BLaER1 (cell line): ENCODE results near the gene COL4A3.
A peak's percentile ranks its signal among the peaks of the same experiment; 100 is the strongest.

ENCODE experiments used
- H3K27ac ChIP-seq: shearing (Covaris generic); formaldehyde crosslinking; 2 replicates; pipeline ENCODE4 v1.8.1; 2022
- H3K27me3 ChIP-seq: shearing (Covaris generic); formaldehyde crosslinking; 2 replicates; pipeline ENCODE4 v1.8.1; 2022
- H3K36me3 ChIP-seq: shearing (Covaris generic); formaldehyde crosslinking; 2 replicates; pipeline ENCODE4 v1.8.1; 2022
- H3K4me1 ChIP-seq: shearing (Covaris generic); formaldehyde crosslinking; 2 replicates; pipeline ENCODE4 v1.8.1; 2022
- H3K4me2 ChIP-seq: shearing (Covaris generic); formaldehyde crosslinking; 2 replicates; pipeline ENCODE4 v1.8.1; 2022
- H3K4me3 ChIP-seq: shearing (Covaris generic); formaldehyde crosslinking; 2 replicates; pipeline ENCODE4 v1.8.1; 2022
- H3K9ac ChIP-seq: shearing (Covaris generic); formaldehyde crosslinking; 2 replicates; pipeline ENCODE4 v1.8.1; 2022
- H3K9me3 ChIP-seq: shearing (Covaris generic); formaldehyde crosslinking; 2 replicates; pipeline ENCODE4 v1.8.1; 2022
- H4K20me1 ChIP-seq: shearing (Covaris generic); formaldehyde crosslinking; 2 replicates; pipeline ENCODE4 v1.8.1; 2022
- Cebpa-rat ChIP-seq: shearing (Covaris generic); IDR thresholded peaks from 2 replicates; pipeline ENCODE4 v1.8.1; 2022

COL4A3 gene

GRCh38 chr2:227308784-227309183, 144.4 kb downstream of the COL4A3 start:
- Histone ChIP-seq H3K4me3 (no peak overlapping the region), H4K20me1 (no peaks in the 10 kb centered on the region), H3K9me3 (no peaks in the 10 kb centered on the region), H3K27ac (no peak overlapping the region), H3K36me3 (no peaks in the 10 kb centered on the region; the same call in 1 of the 2 replicates), H3K4me1 (no peaks in the 10 kb centered on the region), H3K9ac (no peak overlapping the region), H3K27me3 (no peaks in the 10 kb centered on the region), H3K4me2 (no peak overlapping the region)
- no peak for TF ChIP-seq Cebpa-rat

GRCh38 chr2:227310756-227311110, 146.3 kb downstream of the COL4A3 start:
- Histone ChIP-seq H3K9ac (no peak overlapping the region), H3K27ac (no peak overlapping the region), H3K4me3 (no peak overlapping the region), H3K4me2 (no peak overlapping the region), H3K4me1 (no peaks in the 10 kb centered on the region), H3K27me3 (no peaks in the 10 kb centered on the region), H3K9me3 (no peaks in the 10 kb centered on the region), H4K20me1 (no peaks in the 10 kb centered on the region), H3K36me3 (no peaks in the 10 kb centered on the region)
- no peak for TF ChIP-seq Cebpa-rat

GRCh38 chr2:227311861-227312506, 147.6 kb downstream of the COL4A3 start:
- no peaks in the 10 kb centered on the region for H3K9me3 ChIP-seq
- H3K4me1 ChIP-seq, result no peaks in the 10 kb centered on the region
- no peaks in the 10 kb centered on the region for H3K27me3 ChIP-seq
- no peak overlapping the region for H3K4me2 ChIP-seq
- H3K9ac ChIP-seq, result no peak overlapping the region
- no peak overlapping the region for H3K27ac ChIP-seq
- no peaks in the 10 kb centered on the region for H4K20me1 ChIP-seq
- no peak overlapping the region for H3K4me3 ChIP-seq
- H3K36me3 ChIP-seq, result no peaks in the 10 kb centered on the region
- no peak for TF ChIP-seq Cebpa-rat

- Histone ChIP-seq H4K20me1 (no peaks in the 10 kb centered on the region), H3K4me3 (no peak overlapping the region), H3K9me3 (no peaks in the 10 kb centered on the region), H3K36me3 (no peaks in the 10 kb centered on the region), H3K9ac (no peak overlapping the region), H3K4me2 (no peak overlapping the region), H3K27ac (no peak overlapping the region), H3K27me3 (no peaks in the 10 kb centered on the region), H3K4me1 (no peaks in the 10 kb centered on the region)
- no peak for TF ChIP-seq Cebpa-rat
These were observed 148.2 kb downstream of the COL4A3 start for GRCh38 chr2:227312579-227312978.

- Histone ChIP-seq H3K27me3 (no peaks in the 10 kb centered on the region), H3K4me2 (no peak overlapping the region), H3K27ac (no peak overlapping the region), H4K20me1 (no peaks in the 10 kb centered on the region), H3K36me3 (no peaks in the 10 kb centered on the region), H3K4me1 (no peaks in the 10 kb centered on the region), H3K9me3 (0 out of 2 replicates have a peak, but pooled peaks cover 4% of the 10 kb centered on the region), H3K9ac (no peak overlapping the region), H3K4me3 (no peak overlapping the region)
- TF ChIP-seq Cebpa-rat, result no peak
These were observed 148.9 kb downstream of the COL4A3 start for GRCh38 chr2:227313310-227313709.

GRCh38 chr2:227317834-227318233, 153.4 kb downstream of the COL4A3 start:
- TF ChIP-seq Cebpa-rat, result no peak

GRCh38 chr2:227320305-227321094, 156.1 kb downstream of the COL4A3 start:
- no peak overlapping the region for H3K9ac ChIP-seq
- no peak for TF ChIP-seq Cebpa-rat
- H3K36me3 ChIP-seq, result 0 out of 2 replicates have a peak, but pooled peaks cover 7% of the 10 kb centered on the region
- peaks cover 22% of the 10 kb centered on the region for H3K9me3 ChIP-seq
- H4K20me1 ChIP-seq, result no peaks in the 10 kb centered on the region
- H3K27me3 ChIP-seq, result no peaks in the 10 kb centered on the region
- no peak overlapping the region for H3K4me3 ChIP-seq
- peaks cover 10% of the 10 kb centered on the region for H3K4me1 ChIP-seq
- H3K27ac ChIP-seq, result no peak overlapping the region
- H3K4me2 ChIP-seq, result no peak overlapping the region

More at GRCh38 chr2:227317834-227318233, 153.4 kb downstream of the COL4A3 start:
- H3K27me3 ChIP-seq, result no peaks in the 10 kb centered on the region
- H3K4me3 ChIP-seq, result no peak overlapping the region
- peaks cover 18% of the 10 kb centered on the region for H3K9me3 ChIP-seq
- H3K36me3 ChIP-seq, result 0 out of 2 replicates have a peak, but pooled peaks cover 7% of the 10 kb centered on the region
- no peaks in the 10 kb centered on the region for H4K20me1 ChIP-seq
- H3K4me2 ChIP-seq, result no peak overlapping the region
- H3K4me1 ChIP-seq, result no peaks in the 10 kb centered on the region
- no peak overlapping the region for H3K9ac ChIP-seq
- H3K27ac ChIP-seq, result no peak overlapping the region

GRCh38 chr2:227322530-227323205, 158.2 kb downstream of the COL4A3 start:
- no peak for TF ChIP-seq Cebpa-rat
- Histone ChIP-seq H3K4me2 (no peak overlapping the region), H4K20me1 (peaks cover 20% of the 10 kb centered on the region), H3K4me3 (no peak overlapping the region), H3K27ac (no peak overlapping the region), H3K27me3 (no peaks in the 10 kb centered on the region), H3K9me3 (peaks cover 22% of the 10 kb centered on the region), H3K36me3 (0 out of 2 replicates have a peak, but pooled peaks cover 7% of the 10 kb centered on the region), H3K9ac (no peak overlapping the region), H3K4me1 (peaks cover 26% of the 10 kb centered on the region)

- H3K36me3 ChIP-seq, result peaks cover 12% of the 10 kb centered on the region; the same call in 1 of the 2 replicates
- no peak overlapping the region for H3K27ac ChIP-seq
- peaks cover 30% of the 10 kb centered on the region for H3K4me1 ChIP-seq
- H3K9ac ChIP-seq, result no peak overlapping the region
- peaks cover 31% of the 10 kb centered on the region for H4K20me1 ChIP-seq
- TF ChIP-seq Cebpa-rat, result no peak; the same call in 1 of the 2 replicates
- 0 out of 2 replicates have a peak overlapping the region, but pooled peaks have one; percentile 88 for H3K4me3 ChIP-seq
- no peaks in the 10 kb centered on the region for H3K27me3 ChIP-seq
- H3K4me2 ChIP-seq, result peak overlapping the region; percentile 85
- H3K9me3 ChIP-seq, result peaks cover 19% of the 10 kb centered on the region
These were observed 159.4 kb downstream of the COL4A3 start for GRCh38 chr2:227323818-227324217.

GRCh38 chr2:227324642-227324994, 160.2 kb downstream of the COL4A3 start:
- Histone ChIP-seq H3K4me3 (peak overlapping the region; percentile 88), H3K4me1 (peaks cover 30% of the 10 kb centered on the region), H4K20me1 (peaks cover 39% of the 10 kb centered on the region), H3K9ac (peak overlapping the region; percentile 94), H3K27ac (peak overlapping the region; percentile 96), H3K27me3 (no peaks in the 10 kb centered on the region), H3K9me3 (peaks cover 19% of the 10 kb centered on the region), H3K36me3 (peaks cover 14% of the 10 kb centered on the region; the same call in 1 of the 2 replicates), H3K4me2 (peak overlapping the region; percentile 85)
- no peak for TF ChIP-seq Cebpa-rat
